Measurements from ENCODE around the gene NFE2L3.

NFE2L3 gene

DNA sequence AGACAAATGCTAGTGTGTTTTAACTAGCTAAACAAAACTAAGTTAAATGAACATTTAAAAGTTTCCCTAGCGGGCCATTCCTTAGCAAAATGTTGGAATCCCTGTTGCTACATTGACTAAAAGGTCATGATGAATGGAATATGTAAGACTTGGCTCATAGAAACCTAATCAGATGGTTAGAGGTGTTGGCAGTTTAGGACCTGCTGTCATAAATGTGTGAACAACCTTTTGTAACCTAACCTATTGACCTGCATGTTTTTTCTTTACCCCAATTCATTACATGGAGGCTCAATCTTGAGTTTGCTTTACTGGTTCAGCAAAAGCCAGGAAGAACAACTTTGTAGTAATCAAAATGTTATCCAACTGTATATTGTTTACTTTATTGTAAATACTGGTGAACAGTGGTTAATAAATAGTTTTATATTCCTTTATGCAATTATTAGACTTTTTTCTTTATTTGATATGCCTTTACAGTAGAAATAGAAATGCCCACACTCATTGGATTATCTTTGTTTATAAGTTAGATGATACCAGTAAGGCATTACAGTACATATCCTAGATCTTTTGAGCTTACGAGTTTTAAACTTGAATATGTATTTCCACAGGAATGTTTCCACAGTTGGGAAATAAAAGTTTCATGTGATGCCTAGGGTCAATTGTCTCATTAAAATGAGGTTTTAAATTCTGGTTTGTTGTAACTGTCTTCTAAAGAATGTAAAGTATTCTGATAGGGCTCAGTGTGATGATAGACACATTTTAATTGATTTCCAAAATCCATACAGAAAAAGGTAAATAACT lies 61.1 kb downstream of the NFE2L3 start:
- Histone ChIP-seq H3K27ac (ENCODE audit: low read depth, low read length, poor library complexity, severe bottlenecking) (no peak overlapping the region), H3K4me2 (ENCODE audit: low read length) (no peak overlapping the region), H4K20me1 (ENCODE audit: insufficient read depth, low read length) (no peaks in the 10 kb centered on the region), H3K9ac (ENCODE audit: low read length) (no peak overlapping the region), H3K9me2 (ENCODE audit: low read depth, low read length) (no peaks in the 10 kb centered on the region), H3K27me3 (ENCODE audit: insufficient read depth, low read length) (no peaks in the 10 kb centered on the region), H3K9me3 (ENCODE audit: low read length) (no peaks in the 10 kb centered on the region), H3K36me3 (ENCODE audit: insufficient read depth, low read length) (peaks cover 56% of the 10 kb centered on the region), H3F3A (ENCODE audit: insufficient read depth, low read length) (peaks cover 24% of the 10 kb centered on the region), H3K4me1 (ENCODE audit: insufficient read depth, low read length, severe bottlenecking) (no peaks in the 10 kb centered on the region), H3K79me2 (ENCODE audit: insufficient read depth, low read length) (no peaks in the 10 kb centered on the region), H3K4me3 (ENCODE audit: low read depth, low read length, poor library complexity, severe bottlenecking) (no peak overlapping the region), H2AFZ (ENCODE audit: low read length) (no peak overlapping the region)
- TF ChIP-seq, protein P1, sequence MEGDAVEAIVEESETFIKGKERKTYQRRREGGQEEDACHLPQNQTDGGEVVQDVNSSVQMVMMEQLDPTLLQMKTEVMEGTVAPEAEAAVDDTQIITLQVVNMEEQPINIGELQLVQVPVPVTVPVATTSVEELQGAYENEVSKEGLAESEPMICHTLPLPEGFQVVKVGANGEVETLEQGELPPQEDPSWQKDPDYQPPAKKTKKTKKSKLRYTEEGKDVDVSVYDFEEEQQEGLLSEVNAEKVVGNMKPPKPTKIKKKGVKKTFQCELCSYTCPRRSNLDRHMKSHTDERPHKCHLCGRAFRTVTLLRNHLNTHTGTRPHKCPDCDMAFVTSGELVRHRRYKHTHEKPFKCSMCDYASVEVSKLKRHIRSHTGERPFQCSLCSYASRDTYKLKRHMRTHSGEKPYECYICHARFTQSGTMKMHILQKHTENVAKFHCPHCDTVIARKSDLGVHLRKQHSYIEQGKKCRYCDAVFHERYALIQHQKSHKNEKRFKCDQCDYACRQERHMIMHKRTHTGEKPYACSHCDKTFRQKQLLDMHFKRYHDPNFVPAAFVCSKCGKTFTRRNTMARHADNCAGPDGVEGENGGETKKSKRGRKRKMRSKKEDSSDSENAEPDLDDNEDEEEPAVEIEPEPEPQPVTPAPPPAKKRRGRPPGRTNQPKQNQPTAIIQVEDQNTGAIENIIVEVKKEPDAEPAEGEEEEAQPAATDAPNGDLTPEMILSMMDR (IDR thresholded peaks at IDR 0.05; ENCODE audit: low read length) = no peak
- no peak for TF ChIP-seq EZH2 (IDR thresholded peaks at IDR 0.05; ENCODE audit: borderline replicate concordance, low read length)

DNA sequence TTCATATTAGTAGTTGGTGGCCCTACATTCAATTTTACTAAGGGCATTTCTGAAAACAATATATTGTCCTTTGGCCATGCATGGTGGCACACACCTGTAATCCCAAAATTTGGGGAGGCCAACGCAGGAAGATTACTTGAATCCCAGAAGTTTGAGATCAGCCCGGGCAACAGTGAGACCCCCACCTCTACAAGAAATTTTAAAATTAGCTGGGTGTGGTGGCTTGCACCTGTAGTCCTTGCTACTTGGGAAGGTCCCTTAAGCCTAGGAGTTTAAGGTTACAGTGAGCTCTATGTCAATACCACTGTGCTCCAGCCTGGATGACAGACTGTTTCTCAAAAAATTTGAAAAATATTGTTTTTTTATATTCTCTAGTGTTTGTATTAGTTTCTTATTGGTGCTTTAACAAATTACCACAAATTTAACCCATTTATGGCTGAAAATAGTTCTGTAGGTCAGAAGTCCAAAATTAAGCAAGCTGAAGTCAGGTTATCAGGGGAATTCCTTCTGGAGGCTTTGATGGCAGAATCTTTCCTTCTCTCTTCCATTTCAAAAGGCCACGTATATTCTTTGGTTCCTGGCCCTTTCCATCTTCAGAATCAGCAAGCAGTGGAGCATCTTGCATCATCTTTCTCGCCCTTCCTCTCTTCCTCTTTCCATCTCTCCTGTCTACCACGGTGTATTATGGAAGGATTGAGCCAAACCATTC lies 62.0 kb downstream of the NFE2L3 start:
- Histone ChIP-seq H3K4me3 (ENCODE audit: low read depth, low read length, poor library complexity, severe bottlenecking) (no peak overlapping the region), H3K36me3 (ENCODE audit: insufficient read depth, low read length) (peaks cover 48% of the 10 kb centered on the region), H3K9ac (ENCODE audit: low read length) (no peak overlapping the region), H4K20me1 (ENCODE audit: insufficient read depth, low read length) (no peaks in the 10 kb centered on the region), H3K4me1 (ENCODE audit: insufficient read depth, low read length, severe bottlenecking) (no peaks in the 10 kb centered on the region), H3K27ac (ENCODE audit: low read depth, low read length, poor library complexity, severe bottlenecking) (no peak overlapping the region), H3K9me3 (ENCODE audit: low read length) (no peaks in the 10 kb centered on the region), H3F3A (ENCODE audit: insufficient read depth, low read length) (peaks cover 24% of the 10 kb centered on the region), H3K9me2 (ENCODE audit: low read depth, low read length) (no peaks in the 10 kb centered on the region), H3K79me2 (ENCODE audit: insufficient read depth, low read length) (no peaks in the 10 kb centered on the region), H3K4me2 (ENCODE audit: low read length) (no peak overlapping the region), H2AFZ (ENCODE audit: low read length) (no peak overlapping the region), H3K27me3 (ENCODE audit: insufficient read depth, low read length) (no peaks in the 10 kb centered on the region)
- TF ChIP-seq, protein P1 (IDR thresholded peaks at IDR 0.05; ENCODE audit: low read length) = no peak
- no peak for TF ChIP-seq EZH2 (IDR thresholded peaks at IDR 0.05; ENCODE audit: borderline replicate concordance, low read length)

DNA sequence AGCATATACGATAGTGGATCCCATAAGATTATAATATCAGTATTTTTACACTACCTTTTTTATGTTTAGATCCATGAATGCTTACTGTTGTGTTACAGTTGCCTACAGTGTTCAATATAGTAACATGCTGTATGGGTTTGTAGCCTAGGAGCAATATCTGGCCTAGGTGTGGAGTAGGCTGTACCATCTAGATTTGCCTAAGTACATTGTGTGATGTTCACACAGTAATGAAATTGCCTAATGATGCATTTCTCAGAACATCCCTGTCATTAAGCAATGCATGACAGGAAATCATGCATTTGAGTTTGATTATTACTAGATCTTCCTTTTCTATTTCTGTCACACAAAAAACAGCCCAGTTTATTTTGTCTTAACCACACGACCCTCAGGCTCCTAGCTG lies 64.1 kb downstream of the NFE2L3 start:
- TF ChIP-seq, protein P1 (IDR thresholded peaks at IDR 0.05; ENCODE audit: low read length) = no peak
- TF ChIP-seq EZH2 (IDR thresholded peaks at IDR 0.05; ENCODE audit: borderline replicate concordance, low read length) = no peak
- Histone ChIP-seq H3K4me3 (ENCODE audit: low read depth, low read length, poor library complexity, severe bottlenecking) (no peak overlapping the region), H3K9me2 (ENCODE audit: low read depth, low read length) (no peaks in the 10 kb centered on the region), H3F3A (ENCODE audit: insufficient read depth, low read length) (peaks cover 20% of the 10 kb centered on the region), H3K36me3 (ENCODE audit: insufficient read depth, low read length) (peaks cover 27% of the 10 kb centered on the region), H3K4me2 (ENCODE audit: low read length) (no peak overlapping the region), H3K4me1 (ENCODE audit: insufficient read depth, low read length, severe bottlenecking) (no peaks in the 10 kb centered on the region), H4K20me1 (ENCODE audit: insufficient read depth, low read length) (no peaks in the 10 kb centered on the region), H3K27ac (ENCODE audit: low read depth, low read length, poor library complexity, severe bottlenecking) (no peak overlapping the region), H2AFZ (ENCODE audit: low read length) (no peak overlapping the region), H3K27me3 (ENCODE audit: insufficient read depth, low read length) (no peaks in the 10 kb centered on the region), H3K79me2 (ENCODE audit: insufficient read depth, low read length) (no peaks in the 10 kb centered on the region), H3K9me3 (ENCODE audit: low read length) (no peaks in the 10 kb centered on the region), H3K9ac (ENCODE audit: low read length) (no peak overlapping the region)
